Mesenteric fat pad (tissue), 1 donor: Measurements from ENCODE around the gene P4HTM. TPM values are rescaled to one million over a fixed set of nuclear protein-coding genes. Genes with fewer than 3 reads are reported as not detected.
A peak's percentile ranks its signal among the peaks of the same experiment; 100 is the strongest.

ENCODE experiments used
- DNase-seq: peaks from one replicate; pipeline ENCODE4 v3.0.0-alpha.2; 2020; ENCODE audit warnings: low spot score
- long read RNA-seq: library from polyadenylated mRNA; unstranded; transcript quantifications from one replicate; pipeline ENCODE4 v2.0.0, GENCODE V29; 2020
- total RNA-seq: library from RNA; stranded (reverse); fragmentation: NEBNext Ultra II Directional; extraction: Animal tissue kit (Norgen Biotek cat#: 25700); gene quantifications from one replicate; pipeline ENCODE4 v1.2.1, GENCODE V29; 2021
- donor health status: DM: yes; HTN: yes; CAD: no.

The P4HTM gene
- total RNA-seq = 16.2 TPM
- long read RNA-seq, transcript P4HTM-202 (9 exons, 2,127 nt) = major isoform, 44 of 55 reads
- long read RNA-seq, partial matches to known transcripts = 4 of 55 reads
- long read RNA-seq, other reads (novel, unspliced or antisense) = 5 of 55 reads

- DNase-seq = peak; percentile 95
Observed at GRCh38 chr3:48989796-48990635, at the start of gene P4HTM. Gene P4HTM, plus strand, starts transcription at chr3:48990241. Its CDS starts 16 bp downstream, at chr3:48990257.

GRCh38 chr3:48945432-48945831, 44.6 kb upstream of the P4HTM start:
- no peak for DNase-seq

- no peak for DNase-seq
Observed at GRCh38 chr3:48945891-48946549, 44.0 kb upstream of the P4HTM start.

- no peak for DNase-seq
Observed at GRCh38 chr3:48949376-48949717, 40.7 kb upstream of the P4HTM start.

- no peak for DNase-seq
Observed at GRCh38 chr3:48950051-48950450, 40.0 kb upstream of the P4HTM start.

GRCh38 chr3:48951764-48952163, 38.3 kb upstream of the P4HTM start:
- no peak for DNase-seq

- no peak for DNase-seq
Observed at GRCh38 chr3:48952510-48953118, 37.4 kb upstream of the P4HTM start.

- DNase-seq = no peak
Observed at GRCh38 chr3:48957006-48957705, 32.9 kb upstream of the P4HTM start.

- DNase-seq = no peak
Observed at GRCh38 chr3:48960841-48961413, 29.1 kb upstream of the P4HTM start.

GRCh38 chr3:48962340-48962739, 27.7 kb upstream of the P4HTM start:
- DNase-seq = no peak

GRCh38 chr3:48962939-48963338, 27.1 kb upstream of the P4HTM start:
- no peak for DNase-seq

- no peak for DNase-seq
Observed at GRCh38 chr3:48963591-48963990, 26.4 kb upstream of the P4HTM start.

- DNase-seq = no peak
Observed at GRCh38 chr3:48966367-48966766, 23.7 kb upstream of the P4HTM start.

GRCh38 chr3:48966876-48967361, 23.1 kb upstream of the P4HTM start:
- peak; percentile 18 for DNase-seq

GRCh38 chr3:48970586-48970985, 19.5 kb upstream of the P4HTM start:
- peak; percentile 53 for DNase-seq

GRCh38 chr3:48974076-48974864, 15.8 kb upstream of the P4HTM start:
- peak; percentile 53 for DNase-seq

- peak; percentile 67 for DNase-seq
Observed at GRCh38 chr3:48979451-48979850, 10.6 kb upstream of the P4HTM start.

- DNase-seq = peak; percentile 30
Observed at GRCh38 chr3:48980295-48980694, 9.7 kb upstream of the P4HTM start.

GRCh38 chr3:48982016-48982415, 8.0 kb upstream of the P4HTM start:
- no peak for DNase-seq

- peak; percentile 73 for DNase-seq
Observed at GRCh38 chr3:48982686-48983085, 7.4 kb upstream of the P4HTM start.
